ENCODE results near the gene TSPAN6. TPM values are rescaled to one million over a fixed set of nuclear protein-coding genes. Genes with fewer than 3 reads are reported as not detected.

TSPAN6 gene
- total and polyA plus RNA-seq, 4 donors, result 42.6 to 97.6 (median 54.6) TPM

- DNase-seq (ENCODE audit: low spot score), result no peak
- WGBS, result 11% methylated on average over 1 of the region's 1 CpG
- H3K9me3 ChIP-seq (ENCODE audit: control insufficient read depth in 4 of 4, low read length in 3 of 4), result no peaks in the 10 kb centered on the region
- peaks cover 0 to 5% (median 0%) of the 10 kb centered on the region in 4 donors for H3K27me3 ChIP-seq (ENCODE audit: control insufficient read depth in 4 of 4, insufficient read depth in 4 of 4, low read length in 3 of 4)
- H3K9ac ChIP-seq (ENCODE audit: low read depth in 1 of 2, low read length in 2 of 2), result no peak overlapping the region
- H3K4me1 ChIP-seq (ENCODE audit: control insufficient read depth in 4 of 4, insufficient read depth in 4 of 4, low read length in 3 of 4), result peaks cover 13 to 45% (median 34%) of the 10 kb centered on the region in 4 donors
- no peak for TF ChIP-seq ATF3 (IDR thresholded peaks at IDR 0.05)
- TF ChIP-seq NR2F2 (IDR thresholded peaks at IDR 0.05), result peak; percentile 71
- peak; percentile 77 for TF ChIP-seq SP1 (IDR thresholded peaks at IDR 0.05)
- TF ChIP-seq HNF4A (conservative IDR thresholded peaks at IDR 0.05), result peak in 1 of 2 donors; percentile 16
- no peak for TF ChIP-seq TAF1 (conservative IDR thresholded peaks at IDR 0.05)
- peak in 1 of 2 donors; percentile 40 for TF ChIP-seq RAD21 (IDR thresholded peaks at IDR 0.05)
- TF ChIP-seq, protein P1, sequence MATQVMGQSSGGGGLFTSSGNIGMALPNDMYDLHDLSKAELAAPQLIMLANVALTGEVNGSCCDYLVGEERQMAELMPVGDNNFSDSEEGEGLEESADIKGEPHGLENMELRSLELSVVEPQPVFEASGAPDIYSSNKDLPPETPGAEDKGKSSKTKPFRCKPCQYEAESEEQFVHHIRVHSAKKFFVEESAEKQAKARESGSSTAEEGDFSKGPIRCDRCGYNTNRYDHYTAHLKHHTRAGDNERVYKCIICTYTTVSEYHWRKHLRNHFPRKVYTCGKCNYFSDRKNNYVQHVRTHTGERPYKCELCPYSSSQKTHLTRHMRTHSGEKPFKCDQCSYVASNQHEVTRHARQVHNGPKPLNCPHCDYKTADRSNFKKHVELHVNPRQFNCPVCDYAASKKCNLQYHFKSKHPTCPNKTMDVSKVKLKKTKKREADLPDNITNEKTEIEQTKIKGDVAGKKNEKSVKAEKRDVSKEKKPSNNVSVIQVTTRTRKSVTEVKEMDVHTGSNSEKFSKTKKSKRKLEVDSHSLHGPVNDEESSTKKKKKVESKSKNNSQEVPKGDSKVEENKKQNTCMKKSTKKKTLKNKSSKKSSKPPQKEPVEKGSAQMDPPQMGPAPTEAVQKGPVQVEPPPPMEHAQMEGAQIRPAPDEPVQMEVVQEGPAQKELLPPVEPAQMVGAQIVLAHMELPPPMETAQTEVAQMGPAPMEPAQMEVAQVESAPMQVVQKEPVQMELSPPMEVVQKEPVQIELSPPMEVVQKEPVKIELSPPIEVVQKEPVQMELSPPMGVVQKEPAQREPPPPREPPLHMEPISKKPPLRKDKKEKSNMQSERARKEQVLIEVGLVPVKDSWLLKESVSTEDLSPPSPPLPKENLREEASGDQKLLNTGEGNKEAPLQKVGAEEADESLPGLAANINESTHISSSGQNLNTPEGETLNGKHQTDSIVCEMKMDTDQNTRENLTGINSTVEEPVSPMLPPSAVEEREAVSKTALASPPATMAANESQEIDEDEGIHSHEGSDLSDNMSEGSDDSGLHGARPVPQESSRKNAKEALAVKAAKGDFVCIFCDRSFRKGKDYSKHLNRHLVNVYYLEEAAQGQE (IDR thresholded peaks at IDR 0.05), result peak; percentile 14
- TF ChIP-seq CTCF (IDR thresholded peaks at IDR 0.05; ENCODE audit: low read depth, low read length, missing input control), result peak; percentile 27
- peak overlapping the region in 1 of 2 donors; percentile 36 for H3K27ac ChIP-seq (ENCODE audit: low read depth in 1 of 2, low read length in 2 of 2)
- H3K36me3 ChIP-seq (ENCODE audit: control insufficient read depth in 4 of 4, insufficient read depth in 3 of 4, low read depth in 1 of 4, low read length in 3 of 4), result no peaks in the 10 kb centered on the region
- no peak overlapping the region for H3K4me3 ChIP-seq (ENCODE audit: low read depth in 1 of 3, low read length in 3 of 3)
These were observed 10.5 kb upstream of the TSPAN6 start for GRCh38 chrX:100647095-100647494.

DNA sequence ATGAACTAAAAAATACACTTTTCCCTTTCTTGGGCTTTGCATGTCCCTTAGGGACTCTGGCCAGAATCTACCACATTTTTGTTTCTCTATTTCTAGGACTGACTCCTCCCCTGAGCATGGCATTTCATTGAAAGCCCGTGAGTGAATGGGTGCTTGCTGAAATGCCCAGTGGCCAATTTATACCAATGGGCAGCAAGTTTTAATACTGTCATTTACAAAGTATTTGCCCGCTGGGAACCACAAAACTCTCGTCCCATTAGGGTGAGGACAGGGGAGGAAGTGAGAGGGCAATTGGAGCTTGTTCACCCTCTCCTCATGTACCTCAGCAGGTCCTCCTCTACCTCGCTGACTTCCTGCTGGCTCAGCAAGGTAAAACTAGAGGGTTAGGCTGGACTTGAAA, 8.5 kb upstream of the TSPAN6 start:
- Histone ChIP-seq H3K9me3 (ENCODE audit: control insufficient read depth in 4 of 4, low read length in 3 of 4) (no peaks in the 10 kb centered on the region), H3K27me3 (ENCODE audit: control insufficient read depth in 4 of 4, insufficient read depth in 4 of 4, low read length in 3 of 4) (peaks cover 0 to 7% (median 0%) of the 10 kb centered on the region in 4 donors), H3K36me3 (ENCODE audit: control insufficient read depth in 4 of 4, insufficient read depth in 3 of 4, low read depth in 1 of 4, low read length in 3 of 4) (no peaks in the 10 kb centered on the region), H3K4me1 (ENCODE audit: control insufficient read depth in 4 of 4, insufficient read depth in 4 of 4, low read length in 3 of 4) (peaks cover 7 to 32% (median 23%) of the 10 kb centered on the region in 4 donors), H3K9ac (ENCODE audit: low read depth in 1 of 2, low read length in 2 of 2) (no peak overlapping the region), H3K27ac (ENCODE audit: low read depth in 1 of 2, low read length in 2 of 2) (no peak overlapping the region), H3K4me3 (ENCODE audit: low read depth in 1 of 3, low read length in 3 of 3) (no peak overlapping the region)
- 85% methylated on average over 4 of the region's 4 CpGs for WGBS
- DNase-seq (ENCODE audit: low spot score), result no peak
- TF ChIP-seq FOXA1 (IDR thresholded peaks at IDR 0.05) (no peak), MAX (IDR thresholded peaks at IDR 0.05) (no peak), YY1 (IDR thresholded peaks at IDR 0.05) (no peak), FOXA2 (IDR thresholded peaks at IDR 0.05) (no peak), TAF1 (conservative IDR thresholded peaks at IDR 0.05) (no peak), SP1 (IDR thresholded peaks at IDR 0.05) (no peak), NR2F2 (IDR thresholded peaks at IDR 0.05) (no peak), RXRA (IDR thresholded peaks at IDR 0.05) (no peak), ATF3 (IDR thresholded peaks at IDR 0.05) (no peak), HNF4G (IDR thresholded peaks at IDR 0.05) (no peak), HNF4A (conservative IDR thresholded peaks at IDR 0.05) (no peak), CTCF (IDR thresholded peaks at IDR 0.05; ENCODE audit: low read depth, low read length, missing input control) (no peak)

Measured in liver (tissue), 9 donors.